GM12878 (cell line): ENCODE data around the gene GSTP1. TPM values are rescaled to one million over a fixed set of nuclear protein-coding genes. Genes with fewer than 3 reads are reported as not detected.

Experiments
- ATAC-seq: fragments of 200-7000 bp; cut with Tn5 transposase; 3 replicates; pipeline ENCODE4 v1.9.1; 2020; ENCODE audit warnings: mild to moderate bottlenecking, moderate library complexity
- BruUV-seq: library from RNA; stranded (reverse); fragments of 400-500 nt; replicated peaks from 2 replicates; lab custom pipeline; 2021; lab: Mats Ljungman, UMichigan
- CTCF ChIA-PET: fragments of 300-600 bp; sonication (Branson Sonifier 250); formaldehyde crosslinking; extraction: SDS; loops from one replicate; lab custom pipeline; 2021; ENCODE audit warnings: inconsistent platforms; lab: Yijun Ruan, JAX
- POLR2A ChIA-PET: fragments of 350-600 bp; formaldehyde crosslinking; extraction: SDS; loops from one replicate; lab custom pipeline; 2021; ENCODE audit warnings: inconsistent platforms; lab: Charles Lee
- RAD21 ChIA-PET: fragments of 300-600 bp; sonication (Branson Sonifier 250); formaldehyde crosslinking; loops from one replicate; lab custom pipeline; 2023; ENCODE audit warnings: antibody characterized with exemption; ENCODE audit not compliant: unreplicated experiment; lab: Charles Lee
- SMC1A ChIA-PET: fragments of 300-600 bp; sonication (Branson Sonifier 250); formaldehyde crosslinking; loops from one replicate; lab custom pipeline; 2023; ENCODE audit not compliant: unreplicated experiment, uncharacterized antibody; lab: Charles Lee
- DNase-seq: peaks from one replicate; pipeline ENCODE4 v3.0.0-alpha.2; 2011; ENCODE audit warnings: low read depth, low spot score
- FAIRE-seq: peaks from 3 replicates; lab custom pipeline; 2011; peaks lifted over from hg19 to GRCh38; lab: Jason Lieb, UNC
- H2AFZ ChIP-seq: 2 replicates; pipeline ENCODE4 v1.6.0; 2011; ENCODE audit warnings: low read depth, low read length, control low read depth; ENCODE audit not compliant: control insufficient read depth
- H3K27ac ChIP-seq: 2 replicates; pipeline ENCODE4 v1.5.1; 2011; ENCODE audit warnings: control low read depth; ENCODE audit not compliant: control insufficient read depth, insufficient read depth
- H3K27me3 ChIP-seq, 2 experiments: replicated peaks in 1 of 2; 2 replicates each; pipeline versions ENCODE4 v1.6.0 to v1.6.1; 2011; ENCODE audit warnings: low read length in 1 of 2; ENCODE audit not compliant: control insufficient read depth in 2 of 2, insufficient read depth in 2 of 2
- H3K36me3 ChIP-seq, 2 experiments: 2 replicates each; pipeline ENCODE4 v1.5.1; 2011; ENCODE audit warnings: low read length in 1 of 2; ENCODE audit not compliant: control insufficient read depth in 2 of 2, insufficient read depth in 2 of 2
- H3K4me1 ChIP-seq: 2 replicates; pipeline ENCODE4 v1.6.1; 2011; ENCODE audit warnings: mild to moderate bottlenecking, low read length, moderate library complexity, mixed read lengths; ENCODE audit not compliant: control insufficient read depth, insufficient read depth
- H3K4me2 ChIP-seq: 2 replicates; pipeline ENCODE4 v1.6.0; 2011; ENCODE audit warnings: control low read depth; ENCODE audit not compliant: control insufficient read depth, insufficient read depth
- H3K4me3 ChIP-seq: fragments of 200-600 bp; sonication (generic); 2 replicates; pipeline ENCODE4 v1.5.1; 2016
- H3K79me2 ChIP-seq: 2 replicates; pipeline ENCODE4 v1.6.0; 2011; ENCODE audit warnings: low read length; ENCODE audit not compliant: control insufficient read depth, insufficient read depth
- H3K9ac ChIP-seq: 2 replicates; pipeline ENCODE4 v1.8.0; 2011; ENCODE audit warnings: low read length, control low read depth, mixed read lengths; ENCODE audit not compliant: control insufficient read depth, insufficient read depth
- H3K9me3 ChIP-seq: replicated peaks from 3 replicates; pipeline ENCODE4 v1.5.1; 2011; ENCODE audit warnings: mild to moderate bottlenecking, low read length; ENCODE audit not compliant: control insufficient read depth, insufficient read depth
- H4K20me1 ChIP-seq: 2 replicates; pipeline ENCODE4 v1.6.0; 2011; ENCODE audit not compliant: control insufficient read depth, insufficient read depth
- ATF7 ChIP-seq: fragments of 450-650 bp; IDR thresholded peaks from 2 replicates; pipeline ENCODE4 v1.6.1; 2016; ENCODE audit warnings: low read depth, mild to moderate bottlenecking
- CBFB ChIP-seq: IDR thresholded peaks from 2 replicates; pipeline ENCODE4 v1.6.1; 2016; ENCODE audit warnings: antibody characterized with exemption, low read depth
- CEBPZ ChIP-seq: fragments of 150-350 bp; IDR thresholded peaks from 2 replicates; pipeline ENCODE4 v1.6.1; 2016; ENCODE audit warnings: low read depth, low read length
- ESRRA ChIP-seq: IDR thresholded peaks from 2 replicates; pipeline ENCODE4 v1.6.1; 2012; ENCODE audit warnings: mild to moderate bottlenecking, low read length, improper control_type of control experiment
- IRF4 ChIP-seq: IDR thresholded peaks from 2 replicates; pipeline ENCODE4 v1.6.1; 2011; ENCODE audit warnings: low read depth, low read length
- KAT2A ChIP-seq: conservative IDR thresholded peaks from 2 replicates; pipeline ENCODE4 v1.6.1; 2011; ENCODE audit warnings: low read depth, low read length; ENCODE audit not compliant: control insufficient read depth
- MEF2A ChIP-seq: IDR thresholded peaks from 2 replicates; pipeline ENCODE4 v1.6.1; 2011; ENCODE audit warnings: low read depth, mild to moderate bottlenecking, low read length, moderate library complexity; ENCODE audit not compliant: insufficient read depth
- MTA2 ChIP-seq: fragments of 450-650 bp; IDR thresholded peaks from 2 replicates; pipeline ENCODE4 v1.6.1; 2016; ENCODE audit warnings: low read depth, mild to moderate bottlenecking, moderate library complexity
- NFYA ChIP-seq: IDR thresholded peaks from 2 replicates; pipeline ENCODE4 v1.6.1; 2011; ENCODE audit warnings: low read depth, mild to moderate bottlenecking, low read length, improper control_type of control experiment, borderline replicate concordance
- PAX8 ChIP-seq: fragments of 450-650 bp; IDR thresholded peaks from 2 replicates; pipeline ENCODE4 v1.6.1; 2017; ENCODE audit warnings: mild to moderate bottlenecking, moderate library complexity
- PML ChIP-seq: IDR thresholded peaks from 2 replicates; pipeline ENCODE4 v1.6.1; 2012; ENCODE audit warnings: low read length, inconsistent platforms
- RAD51 ChIP-seq: fragments of 450-650 bp; IDR thresholded peaks from 2 replicates; pipeline ENCODE4 v1.6.1; 2016; ENCODE audit warnings: moderate library complexity, mild to moderate bottlenecking, inconsistent platforms
- RELA ChIP-seq: fragments of 450-650 bp; IDR thresholded peaks from 2 replicates; pipeline ENCODE4 v1.8.0; 2014; ENCODE audit warnings: borderline replicate concordance; ENCODE audit not compliant: partially characterized antibody
- SMC3 ChIP-seq: IDR thresholded peaks from 2 replicates; pipeline ENCODE4 v1.6.1; 2011; ENCODE audit warnings: low read length, improper control_type of control experiment, borderline replicate concordance
- ZBTB11 ChIP-seq: fragments of 450-650 bp; formaldehyde crosslinking; IDR thresholded peaks from 2 replicates; pipeline ENCODE4 v1.5.0; 2022; ENCODE audit warnings: mild to moderate bottlenecking, missing genetic modification characterization
- WGBS: methylation state at CpG from one replicate; pipeline ENCODE4 v1.1.6; 2016; ENCODE audit warnings: low lambda C conversion rate; ENCODE audit not compliant: insufficient replicate concordance, insufficient coverage; ENCODE audit errors: missing lambda C conversion rate; 5-methylcytosine and 5-hydroxymethylcytosine counted together
- in situ Hi-C: fragments of 300-500 bp; cut with MboI; formaldehyde crosslinking; loops from 9 replicates; pipeline ENCODE4 v1.14.3; 2018; ENCODE audit warnings: mixed read lengths
- intact Hi-C: fragments of 100-400 bp; cut with micrococcal nuclease; formaldehyde crosslinking; loops from one replicate; pipeline ENCODE4 v1.14.2; 2022; ENCODE audit not compliant: unreplicated experiment
- polyA plus RNA-seq, 11 experiments: library from polyadenylated mRNA; depleted of rRNA in 4 of 11; unstranded in 6 of 11; stranded (reverse) in 5 of 11; fragments of >200 nt; fragmentation: Nextera tagmentation in 4 of 11; fragmentation: Illumina TruSeq in 1 of 11; extraction: Ambion mirVana in 4 of 11; extraction: Trizol in 1 of 11; gene quantifications; 1 replicate in 1 of 11; 2 replicates in 10 of 11; pipeline versions ENCODE4 v1.2.1 to v1.2.3, GENCODE V29; 2011 to 2016; ENCODE audit warnings: inconsistent platforms in 2 of 11, missing spikeins in 2 of 11, low read depth in 1 of 11
- total RNA-seq, 4 experiments: library from RNA; depleted of rRNA in 3 of 4; stranded (reverse); fragments of >200 nt in 3 of 4; fragmentation: Illumina TruSeq in 1 of 4; extraction: Trizol in 1 of 4; gene quantifications; 2 replicates each; pipeline versions ENCODE4 v1.2.1 to v1.2.3, GENCODE V29; 2013 to 2021

Gene GSTP1
- total and polyA plus RNA-seq, 10 of the 15 experiments (the other 5 are each of a cell fraction or from before 2014, with no cell fraction given): 469 to 1,788 (median 955) TPM

- DNase-seq: no peak
- Histone ChIP-seq H2AFZ (no peak overlapping the region), H4K20me1 (no peaks in the 10 kb centered on the region), H3K79me2 (no peaks in the 10 kb centered on the region), H3K36me3 (no peaks in the 10 kb centered on the region), H3K27ac (no peak overlapping the region), H3K4me2 (no peak overlapping the region), H3K4me3 (no peak overlapping the region), H3K9ac (no peak overlapping the region), H3K4me1 (no peaks in the 10 kb centered on the region), H3K9me3 (no peaks in the 10 kb centered on the region; the same call in 2 of the 3 replicates), H3K27me3 (no peaks in the 10 kb centered on the region; a peak in 1 of 4 replicates)
- CTCF ChIA-PET: interaction anchor here (0.7 kb wide), 1 partner anchor 398 kb away, joined by 3 read pairs; no protein-coding TSS in a partner anchor
- BruUV-seq: no TSS peak
- WGBS: 31% methylated on average over 7 of the region's 7 CpGs
- FAIRE-seq: no peak
- POLR2A ChIA-PET: no interaction called here
- ATAC-seq: no peak
- TF ChIP-seq CBFB (no peak), PAX8 (no peak), PML (no peak), ESRRA (no peak), IRF4 (no peak), MEF2A (no peak), ATF7 (no peak), NFYA (no peak), CEBPZ (no peak), MTA2 (no peak), SMC3 (no peak), ZBTB11 (CRISPR knock-in tag) (no peak), RAD51 (no peak), RELA (no peak), KAT2A (no peak)
- SMC1A ChIA-PET: interaction anchor here (0.7 kb wide), 1 partner anchor 50 kb away, joined by 3 read pairs; no protein-coding TSS in a partner anchor
- in situ Hi-C loops (no loop called here), intact Hi-C loops (no loop called here)
- RAD21 ChIA-PET: no interaction called here
These were observed 40.6 kb upstream of the GSTP1 start for GRCh38 chr11:67542971-67543370.
